GM18858 (cell line): ENCODE measurements around the gene MUSTN1.

Source experiments
- ATAC-seq: cut with Tn5 transposase; IDR thresholded peaks from one replicate; pipeline ENCODE4 v1.9.1; 2021; ENCODE audit not compliant: unreplicated experiment

MUSTN1 gene

DNA sequence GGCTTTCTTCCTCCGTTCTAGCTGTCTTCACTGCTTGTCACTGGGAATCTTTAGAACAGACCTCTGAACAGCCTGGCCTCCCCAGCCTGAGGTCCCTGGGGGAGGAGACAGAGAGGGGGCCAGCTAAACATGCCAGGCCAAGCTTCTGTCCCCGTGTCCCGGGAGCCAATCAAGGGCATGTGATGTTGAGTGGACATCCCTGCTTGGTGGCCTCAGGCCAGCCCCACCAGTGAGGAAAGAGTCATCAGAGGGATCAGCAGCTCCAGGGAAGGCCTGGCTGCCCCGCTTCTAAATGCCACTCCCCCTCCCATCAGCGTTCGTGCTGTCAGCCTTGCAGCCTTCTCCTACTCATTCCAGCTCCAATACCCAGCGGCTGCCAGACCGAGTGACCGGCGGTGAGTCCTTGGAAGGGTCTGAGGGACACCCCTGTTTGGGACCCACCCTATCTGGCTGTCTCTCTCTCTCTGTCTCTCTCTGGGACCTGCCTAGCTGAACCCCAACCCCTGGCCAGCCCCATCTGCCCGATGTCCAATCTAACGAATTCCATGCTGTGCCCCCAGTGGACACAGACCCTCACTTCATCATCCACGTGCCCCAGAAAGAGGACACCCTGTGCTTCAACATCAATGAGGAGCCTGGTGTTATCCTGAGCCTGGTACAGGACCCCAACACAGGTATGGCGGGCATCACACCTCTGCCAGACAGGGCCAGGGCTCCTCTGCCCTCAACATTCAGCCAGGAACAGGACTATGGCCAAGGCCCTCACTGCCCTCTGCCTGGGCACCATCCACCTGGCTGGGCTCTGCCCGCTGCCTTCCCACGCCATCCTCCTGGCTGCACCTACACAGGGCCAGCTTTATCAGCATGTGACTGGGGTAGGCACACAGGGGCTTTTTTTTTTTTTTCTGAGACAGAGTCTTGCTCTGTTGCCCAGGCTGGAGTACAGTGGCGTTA is 46.9 kb downstream of the MUSTN1 start:
- no peak for ATAC-seq

DNA sequence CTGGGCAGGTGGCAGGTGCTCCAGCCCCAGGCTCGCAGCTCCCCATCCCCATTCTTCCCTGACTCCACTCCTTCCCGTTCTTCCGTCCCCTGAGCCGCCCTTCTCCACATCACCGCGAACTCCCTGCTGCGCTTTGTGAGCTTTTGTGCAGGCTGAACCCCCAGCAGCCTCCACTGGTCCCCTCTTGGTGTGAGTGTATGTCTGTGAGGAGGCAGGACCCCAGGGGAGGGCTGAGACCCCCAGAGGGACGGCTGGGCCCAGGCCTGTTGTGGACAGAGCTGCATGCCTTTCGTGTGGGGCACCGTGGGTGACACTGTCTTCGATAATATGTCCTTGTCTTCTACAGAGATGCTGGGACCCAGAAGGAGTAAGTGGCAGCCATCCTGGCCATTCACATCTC is 47.6 kb downstream of the MUSTN1 start:
- no peak for ATAC-seq

DNA sequence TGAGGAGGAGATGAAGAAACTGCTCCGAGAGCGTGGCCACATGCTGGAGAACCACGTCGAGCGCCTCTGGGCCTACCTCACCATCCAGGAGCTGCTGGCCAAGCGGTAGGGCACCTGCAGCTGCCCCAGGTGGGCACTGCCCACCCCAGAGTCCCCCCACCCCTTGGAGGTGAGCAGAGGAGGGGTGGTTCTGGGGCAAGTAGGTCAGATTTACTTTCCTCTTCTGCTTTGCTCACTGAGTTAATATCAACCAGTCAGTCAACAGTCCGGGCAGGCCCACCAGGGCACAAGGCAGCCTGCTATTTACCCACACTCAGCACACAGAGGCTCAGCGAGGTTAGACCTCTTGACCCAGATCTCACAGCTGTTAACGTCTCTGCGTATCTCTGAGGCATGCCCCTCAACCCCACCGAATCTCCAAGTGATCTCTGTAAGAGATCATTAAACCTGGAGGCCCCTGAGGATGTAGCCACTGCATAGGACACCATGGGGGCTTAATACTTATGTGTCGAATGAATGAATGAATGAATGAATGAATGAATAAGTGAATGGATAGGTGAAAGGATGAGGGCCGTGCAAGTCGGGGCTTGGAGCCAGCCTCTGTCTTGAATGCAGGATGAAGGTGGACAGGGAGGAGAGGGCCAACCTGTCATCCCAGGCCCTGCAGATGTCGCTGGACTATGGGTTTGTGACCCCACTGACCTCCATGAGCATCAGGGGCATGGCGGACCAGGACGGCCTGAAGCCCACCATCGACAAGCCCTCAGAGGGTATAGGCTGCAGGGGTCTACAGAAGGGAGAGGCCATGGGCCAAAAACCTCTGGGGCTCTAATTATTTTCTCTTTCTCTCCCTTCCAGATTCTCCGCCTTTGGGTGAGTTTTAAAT is 48.2 kb downstream of the MUSTN1 start:
- ATAC-seq: no peak

DNA sequence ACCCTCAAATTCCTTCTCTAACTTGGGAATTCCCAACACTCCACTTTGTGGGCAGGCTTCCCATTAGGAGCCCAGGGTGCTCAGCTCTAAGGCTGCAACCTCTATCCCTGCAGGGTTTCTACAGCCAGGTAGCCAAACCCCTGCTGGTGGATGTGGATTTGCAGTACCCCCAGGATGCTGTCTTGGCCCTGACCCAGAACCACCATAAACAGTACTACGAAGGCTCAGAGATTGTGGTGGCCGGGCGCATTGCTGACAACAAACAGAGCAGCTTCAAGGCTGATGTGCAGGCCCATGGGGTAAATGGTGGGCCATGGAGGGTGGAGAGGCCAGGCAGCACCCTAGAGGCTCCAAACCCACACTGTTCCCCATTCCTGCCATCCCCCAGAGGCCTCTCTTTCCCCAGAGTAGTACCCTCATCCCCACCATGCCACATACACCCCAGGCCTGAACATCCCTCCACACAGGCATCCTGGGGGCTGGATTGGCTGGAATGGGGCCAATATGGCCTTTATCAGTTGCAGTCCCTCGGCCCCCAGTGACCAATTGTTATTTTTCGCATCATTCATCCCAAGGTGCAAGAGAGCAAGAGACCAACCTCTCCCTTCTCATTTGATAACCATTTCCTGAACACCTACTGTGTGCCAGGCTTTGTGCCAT is 49.8 kb downstream of the MUSTN1 start:
- no peak for ATAC-seq

DNA sequence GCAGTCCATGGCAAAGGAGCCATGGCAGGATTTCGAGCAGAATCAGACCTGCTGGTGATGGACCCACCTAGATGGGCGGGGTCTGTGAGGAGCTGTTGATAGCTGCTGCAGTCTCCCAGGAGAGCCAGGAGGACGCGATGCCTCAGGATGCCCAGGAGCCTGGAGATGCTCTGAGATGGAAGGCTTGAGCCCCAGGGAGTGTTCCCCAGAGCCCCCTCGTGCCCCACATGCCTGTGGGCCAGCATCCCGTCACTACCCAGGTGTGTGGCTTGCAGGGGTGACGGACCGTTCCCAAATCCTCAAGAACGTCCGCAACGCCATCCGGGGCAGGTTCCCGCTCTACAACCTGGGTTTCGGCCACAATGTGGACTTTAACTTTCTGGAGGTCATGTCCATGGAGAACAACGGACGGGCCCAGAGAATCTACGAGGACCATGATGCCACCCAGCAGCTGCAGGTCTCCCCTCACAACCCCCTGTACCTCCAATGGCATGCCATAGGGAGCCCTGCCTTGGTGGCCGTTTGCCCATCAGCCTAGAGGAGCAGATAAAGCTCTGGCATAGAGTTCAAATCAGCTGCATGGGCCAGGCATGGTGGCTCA is 50.7 kb downstream of the MUSTN1 start:
- ATAC-seq: no peak

DNA sequence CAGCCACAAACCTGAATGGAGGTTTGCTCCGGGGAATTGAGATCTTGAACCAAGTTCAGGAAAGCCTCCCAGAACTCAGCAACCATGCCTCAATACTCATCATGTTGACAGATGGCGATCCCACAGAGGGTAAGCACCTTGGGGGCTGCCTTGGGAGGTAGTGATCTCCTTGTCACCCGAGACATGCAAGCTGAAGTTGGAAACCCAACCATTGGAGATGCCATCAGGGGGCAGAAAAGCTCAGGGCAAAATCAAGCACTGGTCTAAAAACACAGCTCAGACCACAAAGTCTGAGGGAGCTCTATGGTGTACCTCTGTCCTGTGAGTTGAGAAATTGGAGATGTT is 51.6 kb downstream of the MUSTN1 start:
- ATAC-seq: no peak
